Measurements from ENCODE around the gene TSEN54. TPM values are rescaled to one million over a fixed set of nuclear protein-coding genes. Genes with fewer than 3 reads are reported as not detected.

The TSEN54 gene
- total RNA-seq, 8 experiments from 2014 or later = 11.1 to 25.1 (median 14.9) TPM

- in situ Hi-C loops (cut with MboI; ENCODE audit: low pct_unique_long_range_greater_than_20kb in 2 of 9, low sequenced_read_pairs in 9 of 9, unreplicated experiment in 9 of 9) = no loop called here
These were observed 55.0 kb downstream of the TSEN54 start for GRCh38 chr17:75571197-75571884.

GRCh38 chr17:75571885-75572215 is 55.5 kb downstream of the TSEN54 start:
- no peak overlapping the region for H3K4me3 ChIP-seq
- no peak overlapping the region for H3K27ac ChIP-seq
- 58 to 70% methylated on average over 2 of the region's 16 CpGs; no CpG with 5 or more reads in 8 of the 10 experiments for WGBS, 10 experiments
- ATAC-seq (replicated peaks in 6 of 8) = no peak
- H3K4me1 ChIP-seq (replicated peaks in 1 of 2) = peaks cover 12 to 13% of the 10 kb centered on the region in 2 donors
- in situ Hi-C loops (cut with MboI; ENCODE audit: low pct_unique_long_range_greater_than_20kb in 2 of 9, low sequenced_read_pairs in 9 of 9, unreplicated experiment in 9 of 9) = no loop called here

More at GRCh38 chr17:75571197-75571884, 55.0 kb downstream of the TSEN54 start:
- peak in 5 of 8 experiments; percentile 85 to 91 (median 86) for ATAC-seq (replicated peaks in 6 of 8)
- Histone ChIP-seq H3K4me1 (replicated peaks in 1 of 2) (peaks cover 12 to 16% of the 10 kb centered on the region in 2 donors), H3K27ac (peak overlapping the region; percentile 38 to 60), H3K4me3 (no peak overlapping the region)
- WGBS, 10 experiments = 30 to 100% (median 41%) methylated on average over 1 to 3 of the region's 15 CpGs; no CpG with 5 or more reads in 5 of the 10 experiments

- no peak overlapping the region for H3K27ac ChIP-seq
- 82 to 87% (median 86%) methylated on average over 2 to 7 of the region's 39 CpGs; no CpG with 5 or more reads in 7 of the 10 experiments for WGBS, 10 experiments
- H3K4me1 ChIP-seq (replicated peaks in 1 of 2) = peaks cover 12 to 13% of the 10 kb centered on the region in 2 donors
- ATAC-seq (replicated peaks in 6 of 8) = no peak
- in situ Hi-C loops (cut with MboI; ENCODE audit: low pct_unique_long_range_greater_than_20kb in 2 of 9, low sequenced_read_pairs in 9 of 9, unreplicated experiment in 9 of 9) = no loop called here
- no peak overlapping the region for H3K4me3 ChIP-seq
These were observed 56.6 kb downstream of the TSEN54 start for GRCh38 chr17:75572713-75573539.

- H3K27ac ChIP-seq = no peak overlapping the region
- H3K4me3 ChIP-seq = no peak overlapping the region
- WGBS, 10 experiments = no CpG with 5 or more reads among the region's 16 CpGs
- in situ Hi-C loops (cut with MboI; ENCODE audit: low pct_unique_long_range_greater_than_20kb in 2 of 9, low sequenced_read_pairs in 9 of 9, unreplicated experiment in 9 of 9) = no loop called here
- no peak for ATAC-seq (replicated peaks in 6 of 8)
- peaks cover 12 to 13% of the 10 kb centered on the region in 2 donors for H3K4me1 ChIP-seq (replicated peaks in 1 of 2)
These were observed 57.2 kb downstream of the TSEN54 start for GRCh38 chr17:75573540-75573957.

- Histone ChIP-seq H3K27ac (no peak overlapping the region), H3K4me1 (replicated peaks in 1 of 2) (peaks cover 12 to 13% of the 10 kb centered on the region in 2 donors), H3K4me3 (no peak overlapping the region)
- in situ Hi-C loops (cut with MboI; ENCODE audit: low pct_unique_long_range_greater_than_20kb in 2 of 9, low sequenced_read_pairs in 9 of 9, unreplicated experiment in 9 of 9) = no loop called here
- no peak for ATAC-seq (replicated peaks in 6 of 8)
- no CpG with 5 or more reads among the region's 13 CpGs for WGBS, 10 experiments
These were observed 57.7 kb downstream of the TSEN54 start for GRCh38 chr17:75573994-75574393.

Other genes starting within 250 kb of the TSEN54 start
- gene MIF4GD, start 245.3 kb upstream of the TSEN54 start, total RNA-seq = 10 to 100 TPM in 7 of 8 experiments, 1 to 10 TPM in 1; 9.8 to 21.2 (median 16.3) TPM
- 10 to 100 TPM in 2 of 8 experiments, 1 to 10 TPM in 6; 3.7 to 17.9 (median 5.9) TPM for gene SLC25A19, start 227.1 kb upstream of the TSEN54 start, total RNA-seq
- 10 to 100 TPM; 37.1 to 76.5 (median 43.9) TPM for gene GRB2, start 110.8 kb upstream of the TSEN54 start, total RNA-seq
- gene TMEM94, start 59.9 kb upstream of the TSEN54 start, total RNA-seq = 10 to 100 TPM; 19.3 to 92.7 (median 56.1) TPM
- 10 to 100 TPM in 1 of 8 experiments, 1 to 10 TPM in 7; 2.2 to 10.8 (median 6.4) TPM for gene CASKIN2, start 991 bp upstream of the TSEN54 start, total RNA-seq
- gene LLGL2, start 9.2 kb downstream of the TSEN54 start, total RNA-seq = 1 to 10 TPM in 6 of 8 experiments, under 1 TPM in 2; 0.60 to 6.1 (median 3.0) TPM
- 10 to 100 TPM in 1 of 8 experiments, 1 to 10 TPM in 7; 2.9 to 31.5 (median 4.5) TPM for gene MYO15B, start 71.3 kb downstream of the TSEN54 start, total RNA-seq
- gene SMIM5, start 116.9 kb downstream of the TSEN54 start, total RNA-seq = 1 to 10 TPM in 3 of 8 experiments, under 1 TPM in 5; 0.16 to 3.9 (median 0.88) TPM
- gene RECQL5, start 150.6 kb downstream of the TSEN54 start, total RNA-seq = 10 to 100 TPM; 12.6 to 58.3 (median 22.8) TPM
- 100 to 1,000 TPM in 1 of 8 experiments, 10 to 100 TPM in 7; 52.5 to 106 (median 75.2) TPM for gene SAP30BP, start 150.8 kb downstream of the TSEN54 start, total RNA-seq
- gene ITGB4, start 204.9 kb downstream of the TSEN54 start, total RNA-seq = 10 to 100 TPM in 1 of 8 experiments, 1 to 10 TPM in 4, under 1 TPM in 3; 0.46 to 40.8 (median 2.0) TPM
- gene GALK1, start 248.7 kb downstream of the TSEN54 start, total RNA-seq = 10 to 100 TPM; 10.0 to 32.7 (median 16.4) TPM

All from motor neuron (in vitro differentiated cells).